HG03039 (cell line): ENCODE results near the gene GSK3A.

Source experiments
- ATAC-seq: cut with Tn5 transposase; IDR thresholded peaks from one replicate; pipeline ENCODE4 v1.9.1; 2021; ENCODE audit warnings: mild to moderate bottlenecking, moderate library complexity; ENCODE audit not compliant: unreplicated experiment

Gene GSK3A

DNA sequence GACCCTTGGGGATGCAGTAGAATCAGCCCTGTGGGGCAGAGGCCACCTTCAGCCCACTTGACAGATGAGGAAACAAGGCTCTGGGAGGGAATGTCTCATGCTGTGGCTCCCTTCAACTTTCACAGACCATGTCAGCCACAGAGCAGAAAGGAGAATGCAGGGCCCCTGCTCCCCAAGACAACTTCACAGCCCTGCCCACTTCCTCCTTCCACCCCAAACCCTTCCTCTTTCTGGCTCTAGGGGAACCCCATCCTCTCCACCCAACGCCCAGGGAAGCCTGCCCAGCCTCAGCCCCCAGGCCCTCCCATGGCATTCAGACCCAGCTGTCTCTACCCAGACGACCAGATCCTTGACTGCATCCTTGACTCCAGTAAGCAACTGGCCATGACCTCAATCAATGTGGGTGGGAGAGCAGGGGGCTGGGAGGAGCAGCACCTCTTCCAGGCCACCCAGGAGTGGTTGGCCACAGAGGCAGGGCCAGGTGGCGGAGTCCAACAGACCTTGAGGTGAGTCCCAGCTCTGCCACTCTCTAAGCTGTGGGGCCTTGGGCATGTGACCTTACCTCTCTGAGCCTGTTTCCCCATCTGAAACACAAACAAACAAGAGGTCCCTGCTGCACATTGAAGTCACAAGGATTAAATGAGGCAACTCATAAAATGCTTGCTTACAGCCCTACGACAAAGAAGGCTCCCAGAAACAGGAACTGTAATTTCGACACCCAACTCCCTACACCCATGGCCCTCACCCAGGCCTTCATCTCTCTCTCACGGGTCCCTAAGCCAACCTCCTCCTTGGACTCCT is 40.7 kb downstream of the GSK3A start:
- peak; percentile 35 for ATAC-seq

DNA sequence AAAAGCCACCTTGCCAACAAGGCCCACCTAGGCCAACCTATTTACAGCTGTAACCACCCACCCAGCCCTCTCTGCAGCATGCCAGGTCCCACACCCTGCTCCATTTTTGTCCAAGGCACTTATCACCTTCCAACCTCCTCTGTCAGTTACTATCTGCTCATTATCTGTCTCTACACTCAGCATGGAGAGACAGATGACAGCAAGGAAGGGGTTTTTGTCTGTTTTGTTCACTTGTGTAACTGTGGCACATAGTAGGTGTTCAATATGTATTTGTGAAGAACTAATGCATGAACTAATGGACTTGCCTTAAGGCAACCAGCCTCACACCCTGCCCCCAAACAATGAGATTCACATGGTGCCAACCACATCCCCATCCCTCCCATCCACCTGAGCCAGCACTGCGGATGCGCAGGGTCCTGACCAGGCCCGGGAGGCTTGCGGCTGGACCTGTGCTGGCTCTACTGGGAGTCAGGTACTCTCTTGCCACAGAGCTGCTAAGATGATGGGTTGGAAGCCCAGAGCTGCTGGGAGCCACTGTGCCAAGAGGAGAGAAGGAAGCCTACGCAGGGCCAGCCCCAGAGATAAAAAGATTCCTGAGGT is 42.2 kb downstream of the GSK3A start:
- ATAC-seq = no peak

DNA sequence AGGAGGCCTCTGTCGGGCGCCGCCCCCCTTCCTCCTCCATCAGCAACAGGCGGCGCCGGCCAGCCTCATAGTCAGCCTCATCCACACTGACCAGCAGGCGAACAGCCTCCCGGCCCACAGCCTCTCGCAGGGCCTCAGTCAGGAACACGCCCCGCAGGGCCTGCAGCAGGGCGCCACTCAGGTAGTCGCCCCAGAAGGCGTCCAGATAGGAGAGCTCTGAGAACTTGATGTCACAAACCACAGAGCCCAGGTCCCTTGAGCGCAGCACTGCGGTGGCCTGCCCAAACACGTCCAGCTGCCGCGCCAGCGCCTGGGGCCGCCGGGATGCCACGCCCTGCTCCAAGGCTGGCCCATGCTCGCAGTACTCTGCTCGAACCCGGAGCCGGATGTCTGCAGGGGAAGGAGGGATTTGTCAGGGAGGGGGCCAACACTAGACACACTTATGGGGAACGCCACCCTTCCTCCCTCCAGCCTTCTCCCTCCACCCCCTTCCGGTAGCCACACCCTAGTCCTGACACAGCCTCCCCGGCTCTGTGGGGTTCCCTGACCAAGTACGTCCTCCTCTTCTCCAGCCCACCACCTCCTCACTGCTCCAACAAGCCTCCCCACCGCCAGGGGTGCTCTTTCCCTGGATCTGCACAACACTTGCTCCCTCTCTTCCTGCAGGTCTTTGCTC is 42.8 kb downstream of the GSK3A start:
- no peak for ATAC-seq

DNA sequence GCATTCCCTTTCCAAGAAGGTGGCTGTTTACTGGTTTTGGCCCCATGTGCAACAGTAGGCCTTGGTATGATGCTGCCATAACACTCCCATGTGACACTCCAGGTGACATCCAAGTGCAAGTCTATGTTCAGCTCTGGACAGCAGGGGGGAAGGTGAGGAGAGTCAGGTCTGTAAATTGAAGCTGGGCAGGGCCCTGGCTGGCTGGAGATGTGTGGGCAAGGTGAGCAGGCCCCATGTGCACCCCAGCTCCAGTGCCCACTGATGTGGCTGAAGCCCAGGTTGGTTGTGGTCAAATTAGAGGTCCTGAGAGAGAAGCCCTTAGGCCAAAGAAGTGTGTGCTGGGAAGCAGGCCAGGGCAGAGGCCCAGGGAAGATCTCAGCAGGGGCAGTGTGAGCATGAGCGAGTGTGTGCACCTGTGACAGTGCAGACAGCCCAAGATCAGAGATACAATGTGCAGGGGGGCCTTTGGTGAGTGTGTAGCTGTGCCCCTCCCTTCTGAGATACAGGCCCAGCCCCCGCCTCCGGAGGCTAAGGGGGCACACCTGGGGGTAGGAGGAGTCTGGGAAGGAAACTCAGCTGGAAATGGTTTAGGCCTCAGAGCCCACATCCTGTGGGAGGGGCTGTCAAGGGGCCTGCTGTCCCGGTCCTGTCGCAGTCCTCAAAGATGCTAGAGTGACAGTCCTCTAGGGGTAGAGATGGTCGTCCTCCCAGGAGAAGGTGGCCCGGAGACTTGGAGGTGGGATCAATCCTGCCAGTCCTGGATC is 43.5 kb downstream of the GSK3A start:
- ATAC-seq = no peak

DNA sequence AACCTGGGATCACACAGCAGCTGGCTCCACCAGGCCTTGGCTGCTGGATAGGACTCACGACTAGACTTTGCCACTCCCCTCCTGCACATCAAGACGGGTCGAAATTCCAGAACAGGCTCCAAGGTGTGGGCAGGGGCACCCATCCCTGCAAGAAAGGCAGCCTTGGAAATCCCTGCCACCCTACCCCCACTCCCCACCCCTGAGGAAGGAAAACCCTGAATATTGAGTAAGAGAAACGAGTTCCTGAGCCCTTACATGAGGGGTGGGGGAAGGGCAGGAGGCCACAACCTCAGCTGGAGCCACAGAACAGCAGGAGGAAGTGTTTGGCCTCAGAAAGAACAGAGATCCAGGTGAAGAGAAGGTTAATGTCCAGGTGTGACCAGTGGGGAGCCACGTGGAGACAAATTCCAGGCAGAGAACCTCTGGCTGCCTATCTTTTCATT is 45.0 kb downstream of the GSK3A start:
- ATAC-seq = no peak

DNA sequence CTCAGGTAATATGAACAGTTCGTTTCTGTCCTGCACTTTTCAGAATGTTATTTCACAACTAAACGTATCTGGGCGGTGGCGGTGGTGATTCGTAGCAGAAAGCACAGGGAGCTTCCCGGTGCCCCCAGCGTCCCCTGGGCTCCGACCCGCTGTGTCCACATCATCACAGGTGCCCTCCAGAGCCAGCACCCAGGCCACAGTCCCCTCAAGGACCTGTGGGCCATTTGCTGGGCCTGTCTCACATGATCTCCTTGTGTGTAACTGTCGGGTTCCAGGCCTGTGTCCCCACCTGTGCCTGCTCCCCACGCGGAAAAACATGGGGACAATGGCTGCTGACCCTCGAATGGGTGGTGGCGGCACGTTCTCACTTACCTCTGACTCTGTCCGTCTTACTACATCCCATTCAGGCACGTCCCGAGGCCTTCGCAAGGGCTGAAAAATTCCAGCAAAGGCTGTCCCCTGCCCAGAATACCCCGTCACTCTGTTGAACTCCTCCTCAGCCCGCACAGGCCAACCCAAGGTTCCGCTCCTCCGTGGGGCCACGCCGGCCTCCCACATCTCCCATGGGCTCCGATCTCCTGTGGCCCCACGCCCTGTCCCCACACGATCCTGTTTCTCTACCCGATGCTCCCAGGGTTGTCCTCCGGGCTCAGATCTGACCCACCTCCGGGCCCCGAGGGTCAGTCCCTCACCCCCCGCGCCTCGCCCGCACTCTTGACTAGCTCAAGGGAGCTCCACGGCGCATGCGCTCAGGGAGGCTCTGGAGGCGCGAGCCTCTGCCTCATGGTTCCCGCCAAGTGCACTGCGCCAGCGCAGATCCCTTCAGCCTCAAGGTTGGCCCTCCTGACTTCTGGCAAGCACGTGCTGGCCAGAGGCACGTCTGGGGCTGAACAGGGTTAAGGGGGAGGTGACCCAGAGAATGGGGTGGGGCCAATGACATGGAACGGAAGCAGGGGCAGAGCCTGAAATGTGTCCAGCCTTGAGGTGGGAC is 46.1 kb downstream of the GSK3A start:
- no peak for ATAC-seq

DNA sequence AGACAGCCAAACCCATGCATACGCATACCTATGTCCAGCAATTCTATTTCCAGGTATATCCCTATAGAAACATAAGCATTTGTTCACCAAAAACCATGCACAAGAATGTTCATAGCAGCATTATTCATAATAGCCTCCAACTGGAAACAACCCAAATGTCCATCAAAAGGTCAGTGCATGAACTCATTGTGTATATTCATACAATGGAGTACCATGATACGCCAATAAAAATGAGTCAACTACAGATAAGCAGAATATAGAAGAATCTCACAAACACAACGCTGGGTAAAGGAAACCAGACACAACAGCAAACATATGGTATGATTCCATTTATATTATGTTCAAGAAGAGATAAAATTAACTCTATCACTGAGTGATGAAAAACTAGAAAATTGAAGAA is 48.7 kb downstream of the GSK3A start:
- ATAC-seq = no peak

DNA sequence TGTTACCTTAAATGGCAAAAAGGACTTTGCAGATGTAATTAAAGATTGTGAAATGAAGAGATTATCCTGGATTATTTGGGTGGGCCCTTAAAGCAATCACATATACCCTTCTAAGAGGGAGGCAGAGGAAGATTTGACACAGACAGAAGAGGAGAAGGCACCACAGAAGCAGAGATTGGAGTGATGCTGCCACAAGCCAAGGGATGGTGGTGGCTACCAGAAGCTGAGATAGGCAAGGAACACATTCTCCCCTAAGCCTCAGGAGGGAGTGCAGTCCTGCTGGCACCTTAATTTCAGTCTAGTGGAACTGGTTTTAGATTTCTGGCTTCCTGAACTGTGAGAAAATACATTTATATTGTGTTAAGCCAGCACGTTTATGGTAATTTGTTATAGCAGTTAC is 49.1 kb downstream of the GSK3A start:
- ATAC-seq = no peak

DNA sequence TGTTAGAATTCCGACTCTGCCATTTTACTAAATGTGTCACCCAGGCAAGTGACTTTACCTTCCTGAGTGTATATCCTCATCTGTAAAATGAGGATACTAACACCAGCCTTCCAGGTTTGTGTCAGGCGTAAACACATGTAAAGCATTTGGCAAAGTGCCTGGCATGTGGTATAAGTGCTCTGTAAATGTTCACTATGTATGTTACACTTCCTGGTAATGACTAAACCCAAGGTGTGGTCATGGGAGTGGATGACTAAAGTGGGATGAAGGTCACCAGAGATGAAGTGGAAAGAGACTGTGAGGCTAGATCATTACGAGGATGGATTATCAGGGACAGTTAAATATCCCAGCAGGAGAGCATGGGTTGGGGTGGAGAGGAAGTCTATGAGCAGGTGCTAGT is 50.5 kb downstream of the GSK3A start:
- ATAC-seq = no peak

DNA sequence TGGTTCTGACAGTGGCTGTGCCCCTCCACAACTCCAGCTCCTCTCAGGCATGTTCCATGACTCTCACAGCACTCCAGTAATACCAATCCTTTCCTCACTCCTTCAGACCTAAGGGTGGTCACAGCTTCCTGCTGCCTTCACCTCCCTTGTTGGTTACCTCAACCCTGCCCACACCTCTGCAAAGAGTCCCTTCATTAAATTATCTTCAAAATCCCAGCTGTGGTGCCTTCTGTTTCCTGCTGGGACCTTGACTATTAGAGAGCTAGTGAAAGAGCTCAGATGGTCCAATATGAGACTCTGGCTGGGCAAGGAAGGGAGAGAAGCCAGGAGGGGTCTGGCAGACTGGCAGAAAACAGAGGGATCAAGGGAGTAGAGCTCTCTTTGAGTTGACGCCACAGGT is 51.1 kb downstream of the GSK3A start:
- ATAC-seq = no peak

DNA sequence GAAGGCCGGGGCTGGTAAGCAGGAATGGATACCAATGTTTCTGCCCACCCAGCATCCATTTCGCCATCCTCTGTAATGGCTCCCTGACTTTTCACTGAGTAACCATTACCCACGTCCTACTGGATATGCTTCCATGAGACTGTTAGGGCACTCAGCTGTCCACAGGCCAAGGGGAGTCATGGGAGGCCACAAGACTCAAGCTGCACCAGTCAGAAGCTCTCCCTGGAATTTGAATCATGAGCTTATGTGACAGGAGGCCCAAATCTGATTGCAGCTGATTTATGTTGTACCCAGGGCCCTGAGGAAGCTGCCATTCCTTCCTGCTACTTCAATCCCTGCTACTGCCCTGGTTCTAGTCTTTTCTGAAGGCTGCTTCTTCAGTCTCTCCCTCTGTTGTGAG is 53.3 kb downstream of the GSK3A start:
- no peak for ATAC-seq

DNA sequence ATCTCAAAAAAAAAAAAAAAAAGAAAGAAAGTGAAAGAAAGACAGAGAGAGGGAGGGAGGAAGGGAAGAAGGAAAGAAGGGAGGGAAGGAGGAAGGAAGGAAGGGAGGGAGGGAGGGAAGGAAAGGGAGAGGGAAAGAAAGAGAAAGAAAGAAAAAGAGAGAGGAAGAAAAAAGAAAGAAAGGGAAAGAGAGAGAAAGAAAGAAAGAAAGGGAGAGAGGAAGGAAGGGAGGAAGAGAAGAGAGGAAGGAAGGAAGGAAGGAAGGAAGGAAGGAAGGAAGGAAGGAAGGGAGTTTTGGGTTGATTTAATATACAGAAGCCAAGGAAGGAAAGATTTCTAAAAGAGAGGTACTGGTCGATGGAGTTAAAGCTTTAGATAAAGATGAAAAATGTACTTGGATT is 53.7 kb downstream of the GSK3A start:
- ATAC-seq = no peak

DNA sequence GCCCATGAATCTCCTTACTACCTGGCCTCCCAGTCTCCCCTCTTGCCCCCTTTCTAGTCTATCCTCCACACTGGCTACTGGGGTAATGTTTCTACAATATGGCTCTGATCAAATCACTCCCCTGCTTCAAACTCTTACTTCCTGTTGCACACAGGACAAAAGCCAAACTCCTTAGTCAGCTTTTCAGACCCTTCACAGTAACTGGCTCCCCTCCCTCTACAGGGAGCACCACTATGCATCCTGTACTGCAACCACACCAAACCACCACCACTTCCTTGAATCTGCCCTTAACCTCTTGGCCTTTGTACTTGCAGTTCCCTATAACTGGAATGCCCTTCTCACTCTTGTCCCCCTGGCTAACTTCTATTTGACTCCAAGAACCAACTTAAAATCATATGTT is 57.1 kb downstream of the GSK3A start:
- ATAC-seq = no peak

DNA sequence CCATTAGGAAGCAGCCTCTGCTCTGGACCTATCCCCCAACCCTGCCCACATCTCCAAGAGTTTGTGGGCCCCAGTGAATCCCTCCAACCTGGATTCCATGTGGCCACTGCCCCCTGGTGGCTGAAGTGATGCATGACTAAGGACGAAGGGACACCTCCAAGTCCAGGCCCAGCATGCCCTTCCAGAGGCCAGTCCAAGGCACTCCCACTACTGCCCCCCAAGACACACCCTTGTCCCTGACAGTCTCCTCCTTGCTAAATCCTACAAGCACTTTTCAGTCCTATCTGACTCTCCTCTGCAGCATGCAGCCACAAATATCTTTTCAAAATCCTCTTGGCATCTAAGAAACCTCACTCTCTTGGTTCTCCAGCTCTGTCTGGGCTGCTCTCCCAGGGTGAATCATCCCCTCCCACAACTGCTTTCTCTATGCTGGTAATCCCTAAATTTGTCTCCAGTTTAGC is 58.0 kb downstream of the GSK3A start:
- no peak for ATAC-seq
